CD14-positive monocyte (primary cell): Measurements from ENCODE around the gene DENND1A. TPM values are rescaled to one million over a fixed set of nuclear protein-coding genes. Genes with fewer than 3 reads are reported as not detected.

Source experiments
- DNase-seq, 3 donors: peaks; one replicate each; pipeline ENCODE4 v3.0.0-alpha.2; 2011 to 2022
- H2AFZ ChIP-seq: 2 replicates; pipeline ENCODE4 v1.6.0; 2012; ENCODE audit warnings: mild to moderate bottlenecking, low read depth, low read length, inconsistent platforms; ENCODE audit not compliant: insufficient read depth, poor library complexity, severe bottlenecking
- H3K27ac ChIP-seq, 2 donors: 1 replicate in 1 of 2; 2 replicates in 1 of 2; pipeline ENCODE4 v1.5.1; 2012 to 2013; ENCODE audit warnings: low read length in 2 of 2, control low read depth in 1 of 2, inconsistent platforms in 1 of 2, low read depth in 1 of 2, mild to moderate bottlenecking in 1 of 2
- H3K27me3 ChIP-seq, 2 donors: one replicate each; pipeline versions ENCODE4 v1.6.0 to v1.6.1; 2011 to 2013; ENCODE audit warnings: low read length in 2 of 2; ENCODE audit not compliant: control insufficient read depth in 2 of 2, insufficient read depth in 2 of 2
- H3K36me3 ChIP-seq, 2 donors: replicated peaks in 1 of 2; 1 replicate in 1 of 2; 2 replicates in 1 of 2; pipeline versions ENCODE4 v1.5.1 to v1.6.1; 2012 to 2013; ENCODE audit warnings: low read length in 2 of 2, control low read depth in 1 of 2, inconsistent platforms in 1 of 2, mild to moderate bottlenecking in 1 of 2; ENCODE audit not compliant: insufficient read depth in 2 of 2, control insufficient read depth in 1 of 2
- H3K4me1 ChIP-seq, 2 donors: 1 replicate in 1 of 2; 2 replicates in 1 of 2; pipeline versions ENCODE4 v1.5.1 to v1.6.1; 2012 to 2013; ENCODE audit warnings: low read length in 2 of 2, control low read depth in 1 of 2, inconsistent platforms in 1 of 2, mild to moderate bottlenecking in 1 of 2, moderate library complexity in 1 of 2; ENCODE audit not compliant: insufficient read depth in 2 of 2, control insufficient read depth in 1 of 2
- H3K4me2 ChIP-seq: replicated peaks from 2 replicates; pipeline ENCODE3; 2012; ENCODE audit warnings: low read length, moderate library complexity, mild to moderate bottlenecking; ENCODE audit not compliant: poor library complexity, severe bottlenecking; ENCODE audit errors: extremely low read depth
- H3K4me3 ChIP-seq, 3 experiments: fragments of 200-600 bp in 1 of 3; sonication (generic) in 1 of 3; replicated peaks in 1 of 3; 1 replicate in 2 of 3; 2 replicates in 1 of 3; pipeline ENCODE4 v1.5.1; 2011 to 2013; ENCODE audit warnings: low read length in 3 of 3, mild to moderate bottlenecking in 3 of 3, control low read depth in 2 of 3, low read depth in 2 of 3, inconsistent platforms in 1 of 3, moderate library complexity in 1 of 3
- H3K79me2 ChIP-seq: 2 replicates; pipeline ENCODE4 v1.6.0; 2012; ENCODE audit warnings: mild to moderate bottlenecking, control low read depth, inconsistent platforms, low read length, moderate library complexity; ENCODE audit not compliant: insufficient read depth
- H3K9ac ChIP-seq: 2 replicates; pipeline ENCODE4 v1.6.0; 2017; ENCODE audit warnings: low read length, mild to moderate bottlenecking; ENCODE audit not compliant: insufficient read depth, poor library complexity, severe bottlenecking
- H3K9me3 ChIP-seq, 2 donors: replicated peaks in 1 of 2; 1 replicate in 1 of 2; 2 replicates in 1 of 2; pipeline versions ENCODE4 v1.5.1 to v1.6.1; 2012 to 2013; ENCODE audit warnings: low read length in 2 of 2, control low read depth in 1 of 2; ENCODE audit not compliant: control insufficient read depth in 1 of 2, insufficient read depth in 1 of 2
- H4K20me1 ChIP-seq: 2 replicates; pipeline ENCODE4 v1.6.0; 2012; ENCODE audit warnings: mild to moderate bottlenecking, low read length, control low read depth, moderate library complexity; ENCODE audit not compliant: insufficient read depth
- H3K27ac Mint-ChIP-seq, 7 donors: one replicate each; pipeline ENCODE4 v1.8.0; 2020; ENCODE audit warnings: mild to moderate bottlenecking in 7 of 7, mixed read lengths in 7 of 7, moderate library complexity in 6 of 7, inconsistent platforms in 2 of 7
- H3K27me3 Mint-ChIP-seq, 3 donors: one replicate each; pipeline ENCODE4 v1.8.0; 2021 to 2022; ENCODE audit warnings: low read depth in 3 of 3, mild to moderate bottlenecking in 3 of 3, mixed read lengths in 3 of 3, moderate library complexity in 3 of 3, inconsistent platforms in 1 of 3
- H3K36me3 Mint-ChIP-seq, 2 donors: one replicate each; pipeline ENCODE4 v1.8.0; 2020; ENCODE audit warnings: mixed read lengths in 2 of 2, inconsistent platforms in 1 of 2, mild to moderate bottlenecking in 1 of 2
- H3K4me1 Mint-ChIP-seq: one replicate; pipeline ENCODE4 v1.8.0; 2020; ENCODE audit warnings: mild to moderate bottlenecking, mixed read lengths
- H3K4me3 Mint-ChIP-seq, 2 donors: one replicate each; pipeline ENCODE4 v1.8.0; 2020; ENCODE audit warnings: mild to moderate bottlenecking in 2 of 2, mixed read lengths in 2 of 2, moderate library complexity in 1 of 2
- H3K9me3 Mint-ChIP-seq, 7 donors: one replicate each; pipeline ENCODE4 v1.8.0; 2020 to 2022; ENCODE audit warnings: mixed read lengths in 7 of 7, mild to moderate bottlenecking in 6 of 7, moderate library complexity in 6 of 7, inconsistent platforms in 2 of 7
- WGBS: methylation state at CpG from one replicate; pipeline ENCODE4 v1.1.5; 2013; ENCODE audit warnings: missing lambda C conversion rate; ENCODE audit not compliant: insufficient coverage; 5-methylcytosine and 5-hydroxymethylcytosine counted together
- intact Hi-C, 2 donors: fragments of 100-400 bp; cut with micrococcal nuclease; formaldehyde crosslinking; loops; one replicate each; pipeline versions ENCODE4 v1.15.0 to v1.15.1; 2023
- polyA plus RNA-seq, 3 donors: library from polyadenylated mRNA; depleted of rRNA in 1 of 3; unstranded in 2 of 3; stranded (reverse) in 1 of 3; fragments of 300-500 nt in 2 of 3; fragments of >200 nt in 1 of 3; fragmentation: Illumina TruSeq in 2 of 3; gene quantifications; 1 replicate in 2 of 3; 2 replicates in 1 of 3; pipeline ENCODE4 v1.2.3, GENCODE V29; 2012 to 2021
- TF ChIP-seq, protein P1 (sequence below): fragments of 200-600 bp; IDR thresholded peaks from one replicate; pipeline ENCODE4 v1.8.0; 2022; ENCODE audit warnings: antibody characterized with exemption, mild to moderate bottlenecking

DENND1A gene
- polyA plus RNA-seq, 3 donors, result 24.8 to 73.0 (median 29.4) TPM

DNA sequence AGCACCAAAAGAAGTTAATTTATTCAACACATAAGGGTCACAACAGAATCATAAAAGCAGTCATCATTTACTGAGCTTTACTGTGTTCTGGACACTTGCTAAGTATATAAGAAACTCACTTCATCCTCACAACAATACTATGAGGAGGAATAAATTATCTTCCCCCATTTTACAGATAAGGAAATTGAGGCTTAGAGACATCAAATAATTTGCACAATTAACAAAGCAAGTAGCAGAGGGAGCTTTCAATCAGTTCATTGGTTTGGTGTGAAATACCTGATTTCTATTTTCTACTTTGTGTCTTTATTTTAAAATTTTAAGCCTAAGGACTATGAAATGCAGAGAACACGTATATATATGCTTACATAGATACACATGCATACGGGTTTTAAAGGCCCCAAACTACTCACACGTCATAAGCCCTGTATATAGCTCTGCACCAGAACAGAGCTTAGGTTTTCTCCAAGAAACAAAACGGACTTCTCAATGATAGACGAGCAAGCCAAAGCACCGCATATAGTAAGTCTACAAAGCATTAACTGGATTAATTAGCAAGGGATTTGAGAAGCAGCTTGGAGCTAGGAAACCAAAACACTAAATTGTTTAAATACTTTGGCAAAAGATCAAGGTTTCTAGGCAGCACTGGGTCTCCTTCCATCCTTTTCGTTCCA is 95.6 kb downstream of the DENND1A start:
- H3K4me2 ChIP-seq, result peak overlapping the region; percentile 72
- WGBS, result 82% methylated on average over 6 of the region's 7 CpGs
- peak overlapping the region; percentile 54 to 88 for H3K4me3 Mint-ChIP-seq

More for the DNA sequence above, 95.6 kb downstream of the DENND1A start:
- Histone ChIP-seq H3K36me3 (peaks cover 0 to 11% of the 10 kb centered on the region in 2 donors), H3K9me3 (peaks cover 0 to 7% of the 10 kb centered on the region in 2 donors), H2AFZ (no peak overlapping the region), H3K4me3 (peak overlapping the region in 1 of 3 experiments; percentile 63), H3K27me3 (no peaks in the 10 kb centered on the region), H3K79me2 (peaks cover 94% of the 10 kb centered on the region), H3K9ac (no peak overlapping the region), H3K27ac (peak overlapping the region in 1 of 2 donors; percentile 75), H3K4me1 (peaks cover 36 to 41% of the 10 kb centered on the region in 2 donors), H4K20me1 (peaks cover 88% of the 10 kb centered on the region)
- DNase-seq, result no peak
- Mint-ChIP-seq H3K27ac (peak overlapping the region in 5 of 7 donors; percentile 68 to 91 (median 87)), H3K9me3 (peaks cover 4 to 14% (median 6%) of the 10 kb centered on the region in 7 donors), H3K4me1 (peaks cover 57% of the 10 kb centered on the region), H3K27me3 (peaks cover 0 to 2% (median under 1%) of the 10 kb centered on the region in 3 donors), H3K36me3 (peaks cover 13 to 17% of the 10 kb centered on the region in 2 donors)
- TF ChIP-seq, protein P1, sequence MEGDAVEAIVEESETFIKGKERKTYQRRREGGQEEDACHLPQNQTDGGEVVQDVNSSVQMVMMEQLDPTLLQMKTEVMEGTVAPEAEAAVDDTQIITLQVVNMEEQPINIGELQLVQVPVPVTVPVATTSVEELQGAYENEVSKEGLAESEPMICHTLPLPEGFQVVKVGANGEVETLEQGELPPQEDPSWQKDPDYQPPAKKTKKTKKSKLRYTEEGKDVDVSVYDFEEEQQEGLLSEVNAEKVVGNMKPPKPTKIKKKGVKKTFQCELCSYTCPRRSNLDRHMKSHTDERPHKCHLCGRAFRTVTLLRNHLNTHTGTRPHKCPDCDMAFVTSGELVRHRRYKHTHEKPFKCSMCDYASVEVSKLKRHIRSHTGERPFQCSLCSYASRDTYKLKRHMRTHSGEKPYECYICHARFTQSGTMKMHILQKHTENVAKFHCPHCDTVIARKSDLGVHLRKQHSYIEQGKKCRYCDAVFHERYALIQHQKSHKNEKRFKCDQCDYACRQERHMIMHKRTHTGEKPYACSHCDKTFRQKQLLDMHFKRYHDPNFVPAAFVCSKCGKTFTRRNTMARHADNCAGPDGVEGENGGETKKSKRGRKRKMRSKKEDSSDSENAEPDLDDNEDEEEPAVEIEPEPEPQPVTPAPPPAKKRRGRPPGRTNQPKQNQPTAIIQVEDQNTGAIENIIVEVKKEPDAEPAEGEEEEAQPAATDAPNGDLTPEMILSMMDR, result no peak
- intact Hi-C loops, result loop anchor here in 1 of 2 donors (10.0 kb wide), 1 partner anchor 90 kb away; no protein-coding TSS in a partner anchor
